ENCODE results near the gene ARID5A.
"Not testable (repeated sequence)": the region's sequence is repeated elsewhere in the genome, so short reads cannot be mapped to it uniquely, and the experiment has no call there.

ARID5A gene

GRCh38 chr2:96536445-96537065 is at the start of gene ARID5A:
TSS of gene ARID5A (plus strand) at chr2:96536752. CDS start at chr2:96536827, 75 bp downstream.
- DNase-seq = peak; percentile 62 to 70

- no peak for DNase-seq
These were observed 47.3 kb upstream of the ARID5A start for GRCh38 chr2:96489261-96489660.

- peak in 1 of 2 donors; percentile 37 for DNase-seq
These were observed 46.9 kb upstream of the ARID5A start for GRCh38 chr2:96489663-96490062.

- DNase-seq = no peak
These were observed 44.6 kb upstream of the ARID5A start for GRCh38 chr2:96491860-96492497.

GRCh38 chr2:96493072-96493471 is 43.5 kb upstream of the ARID5A start:
- no peak for DNase-seq

GRCh38 chr2:96494188-96494587 is 42.4 kb upstream of the ARID5A start:
- no peak for DNase-seq

- no peak for DNase-seq
These were observed 40.4 kb upstream of the ARID5A start for GRCh38 chr2:96495982-96496629.

GRCh38 chr2:96498021-96498431 is 38.5 kb upstream of the ARID5A start:
- DNase-seq = no peak

- DNase-seq = not testable (repeated sequence)
These were observed 37.9 kb upstream of the ARID5A start for GRCh38 chr2:96498611-96499010.

- DNase-seq = no peak
These were observed 37.2 kb upstream of the ARID5A start for GRCh38 chr2:96499061-96499960.

- DNase-seq = no peak
These were observed 36.0 kb upstream of the ARID5A start for GRCh38 chr2:96500385-96501066.

GRCh38 chr2:96501471-96501874 is 35.1 kb upstream of the ARID5A start:
- DNase-seq = peak in 1 of 2 donors; percentile 49

GRCh38 chr2:96501886-96502810 is 34.4 kb upstream of the ARID5A start:
- DNase-seq = no peak

- DNase-seq = no peak
These were observed 33.5 kb upstream of the ARID5A start for GRCh38 chr2:96502891-96503636.

- DNase-seq = no peak
These were observed 32.8 kb upstream of the ARID5A start for GRCh38 chr2:96503637-96504243.

- DNase-seq = no peak
These were observed 31.2 kb upstream of the ARID5A start, which contains the start of gene NEURL3 for GRCh38 chr2:96505231-96505889. TSS of gene NEURL3 (minus strand) at chr2:96505357. CDS start at chr2:96505286, 71 bp downstream.

- DNase-seq = no peak
These were observed 30.3 kb upstream of the ARID5A start for GRCh38 chr2:96506016-96506906.

- DNase-seq = no peak
These were observed 29.7 kb upstream of the ARID5A start for GRCh38 chr2:96506907-96507240.
